ENCODE measurements around the gene MDN1. TPM values are rescaled to one million over a fixed set of nuclear protein-coding genes. Genes with fewer than 3 reads are reported as not detected.

MDN1 gene
- total RNA-seq, 1 experiment from 2014 or later: 50.0 TPM

- no peaks in the 10 kb centered on the region for H3K4me1 Mint-ChIP-seq (ENCODE audit: low read depth, unreplicated experiment)
- H3K9me3 Mint-ChIP-seq (ENCODE audit: low read depth, unreplicated experiment): no peaks in the 10 kb centered on the region
- no peak overlapping the region for H3K4me3 Mint-ChIP-seq (ENCODE audit: low read depth, unreplicated experiment)
- no peak overlapping the region for H3K27ac Mint-ChIP-seq (ENCODE audit: unreplicated experiment)
- CTCF ChIA-PET: no interaction called here
- TF ChIP-seq CTCF (IDR thresholded peaks at IDR 0.05; ENCODE audit: unreplicated experiment): no peak
- no peaks in the 10 kb centered on the region for H3K27me3 Mint-ChIP-seq (ENCODE audit: unreplicated experiment)
- no peak for DNase-seq
- intact Hi-C loops (cut with micrococcal nuclease; ENCODE audit: unreplicated experiment): no loop called here
- peaks cover 24% of the 10 kb centered on the region for H3K36me3 Mint-ChIP-seq (ENCODE audit: insufficient read depth, unreplicated experiment)
- no TSS peak for BruUV-seq (replicated peaks)
Observed at GRCh38 chr6:89694428-89694827, 125.2 kb downstream of the MDN1 start.

GRCh38 chr6:89693207-89693606, 126.4 kb downstream of the MDN1 start:
- Mint-ChIP-seq H3K36me3 (ENCODE audit: insufficient read depth, unreplicated experiment) (peaks cover 28% of the 10 kb centered on the region), H3K27ac (ENCODE audit: unreplicated experiment) (no peak overlapping the region), H3K4me1 (ENCODE audit: low read depth, unreplicated experiment) (no peaks in the 10 kb centered on the region), H3K9me3 (ENCODE audit: low read depth, unreplicated experiment) (no peaks in the 10 kb centered on the region), H3K27me3 (ENCODE audit: unreplicated experiment) (no peaks in the 10 kb centered on the region), H3K4me3 (ENCODE audit: low read depth, unreplicated experiment) (no peak overlapping the region)
- CTCF ChIA-PET: no interaction called here
- BruUV-seq (replicated peaks): no TSS peak
- intact Hi-C loops (cut with micrococcal nuclease; ENCODE audit: unreplicated experiment): no loop called here
- DNase-seq: no peak
- no peak for TF ChIP-seq CTCF (IDR thresholded peaks at IDR 0.05; ENCODE audit: unreplicated experiment)

- H3K9me3 Mint-ChIP-seq (ENCODE audit: low read depth, unreplicated experiment): no peaks in the 10 kb centered on the region
- no peak overlapping the region for H3K27ac Mint-ChIP-seq (ENCODE audit: unreplicated experiment)
- DNase-seq: no peak
- no peaks in the 10 kb centered on the region for H3K4me1 Mint-ChIP-seq (ENCODE audit: low read depth, unreplicated experiment)
- intact Hi-C loops (cut with micrococcal nuclease; ENCODE audit: unreplicated experiment): no loop called here
- BruUV-seq (replicated peaks): no TSS peak
- no peak overlapping the region for H3K4me3 Mint-ChIP-seq (ENCODE audit: low read depth, unreplicated experiment)
- H3K36me3 Mint-ChIP-seq (ENCODE audit: insufficient read depth, unreplicated experiment): peaks cover 38% of the 10 kb centered on the region
- no peak for TF ChIP-seq CTCF (IDR thresholded peaks at IDR 0.05; ENCODE audit: unreplicated experiment)
- CTCF ChIA-PET: no interaction called here
- no peaks in the 10 kb centered on the region for H3K27me3 Mint-ChIP-seq (ENCODE audit: unreplicated experiment)
Observed at GRCh38 chr6:89692256-89692655, 127.3 kb downstream of the MDN1 start.

GRCh38 chr6:89690944-89691324, 128.7 kb downstream of the MDN1 start:
- Mint-ChIP-seq H3K9me3 (ENCODE audit: low read depth, unreplicated experiment) (no peaks in the 10 kb centered on the region), H3K4me3 (ENCODE audit: low read depth, unreplicated experiment) (no peak overlapping the region), H3K27ac (ENCODE audit: unreplicated experiment) (no peak overlapping the region), H3K27me3 (ENCODE audit: unreplicated experiment) (no peaks in the 10 kb centered on the region), H3K4me1 (ENCODE audit: low read depth, unreplicated experiment) (no peaks in the 10 kb centered on the region), H3K36me3 (ENCODE audit: insufficient read depth, unreplicated experiment) (peaks cover 27% of the 10 kb centered on the region)
- TF ChIP-seq CTCF (IDR thresholded peaks at IDR 0.05; ENCODE audit: unreplicated experiment): no peak
- CTCF ChIA-PET: no interaction called here
- intact Hi-C loops (cut with micrococcal nuclease; ENCODE audit: unreplicated experiment): no loop called here
- DNase-seq: no peak
- BruUV-seq (replicated peaks): no TSS peak

Measured in Calu3 (cell line).